NCI-H510A treated with DMSO at 0.1 percent for 48 hours (cell line): ENCODE data around the gene LRRN3.
A peak's percentile ranks its signal among the peaks of the same experiment; 100 is the strongest.

ENCODE experiments used
- DNase-seq: peaks from one replicate; lab custom pipeline; 2025; lab: John Stamatoyannopoulos, UW

Gene LRRN3

GRCh38 chr7:111080495-111081105 lies 10.3 kb upstream of the LRRN3 start:
- no peak for DNase-seq

GRCh38 chr7:111081546-111082267 lies 9.2 kb upstream of the LRRN3 start:
- DNase-seq, result no peak

GRCh38 chr7:111082351-111082750 lies 8.6 kb upstream of the LRRN3 start:
- DNase-seq, result no peak

GRCh38 chr7:111083413-111083812 lies 7.5 kb upstream of the LRRN3 start:
- no peak for DNase-seq

- DNase-seq, result no peak
Measured at GRCh38 chr7:111085356-111085755, 5.6 kb upstream of the LRRN3 start.

- DNase-seq, result no peak
Measured at GRCh38 chr7:111086532-111086931, 4.4 kb upstream of the LRRN3 start.

- DNase-seq, result no peak
Measured at GRCh38 chr7:111088328-111088727, 2.6 kb upstream of the LRRN3 start.

- peak; percentile 16 for DNase-seq
Measured at GRCh38 chr7:111089822-111090426, 1.0 kb upstream of the LRRN3 start.

- DNase-seq, result no peak
Measured at GRCh38 chr7:111091593-111092358, 849 bp downstream of the LRRN3 start.

- no peak for DNase-seq
Measured at GRCh38 chr7:111092406-111093236, 1.7 kb downstream of the LRRN3 start.

- DNase-seq, result no peak
Measured at GRCh38 chr7:111093496-111093895, 2.6 kb downstream of the LRRN3 start.

- no peak for DNase-seq
Measured at GRCh38 chr7:111094419-111094818, 3.5 kb downstream of the LRRN3 start.

GRCh38 chr7:111096997-111097396 lies 6.1 kb downstream of the LRRN3 start:
- DNase-seq, result no peak

- peak; percentile 60 for DNase-seq
Measured at GRCh38 chr7:111098011-111098925, 7.3 kb downstream of the LRRN3 start.

GRCh38 chr7:111098926-111099250 lies 8.0 kb downstream of the LRRN3 start:
- DNase-seq, result no peak

GRCh38 chr7:111101856-111102646 lies 11.1 kb downstream of the LRRN3 start:
- DNase-seq, result no peak

GRCh38 chr7:111103136-111103535 lies 12.2 kb downstream of the LRRN3 start:
- no peak for DNase-seq

- no peak for DNase-seq
Measured at GRCh38 chr7:111103678-111104274, 12.8 kb downstream of the LRRN3 start.

- no peak for DNase-seq
Measured at GRCh38 chr7:111104710-111105109, 13.8 kb downstream of the LRRN3 start.

GRCh38 chr7:111105269-111105668 lies 14.3 kb downstream of the LRRN3 start:
- no peak for DNase-seq
